GM23338 (cell line): Measurements from ENCODE around the gene SLC8A1. TPM values are rescaled to one million over a fixed set of nuclear protein-coding genes. Genes with fewer than 3 reads are reported as not detected.

Source experiments
- ATAC-seq: fragments of 200-7000 bp; cut with Tn5 transposase; 3 replicates; pipeline ENCODE4 v1.9.1; 2020
- DNase-seq: peaks from one replicate; pipeline ENCODE4 v3.0.0-alpha.2; 2015; ENCODE audit warnings: low spot score
- H2AFZ ChIP-seq: fragments of 200-600 bp; sonication (generic); 2 replicates; pipeline ENCODE4 v1.8.0; 2016; ENCODE audit warnings: antibody characterized with exemption, mild to moderate bottlenecking, moderate library complexity
- H3F3A ChIP-seq: fragments of 200-600 bp; sonication (generic); replicated peaks from 2 replicates; pipeline ENCODE4 v1.8.0; 2017; ENCODE audit warnings: antibody characterized with exemption, mixed run types, low read depth
- H3K27ac ChIP-seq: fragments of 200-600 bp; sonication (generic); 2 replicates; pipeline ENCODE4 v1.6.1; 2016; ENCODE audit warnings: low read depth
- H3K27me3 ChIP-seq: fragments of 200-600 bp; sonication (generic); 2 replicates; pipeline ENCODE4 v1.8.0; 2016; ENCODE audit warnings: mild to moderate bottlenecking, mixed run types, moderate library complexity; ENCODE audit not compliant: insufficient read depth
- H3K36me3 ChIP-seq: fragments of 200-600 bp; sonication (generic); 2 replicates; pipeline ENCODE4 v1.8.0; 2016; ENCODE audit warnings: mild to moderate bottlenecking; ENCODE audit not compliant: insufficient read depth
- H3K4me1 ChIP-seq: fragments of 200-600 bp; sonication (generic); 2 replicates; pipeline ENCODE4 v1.8.0; 2016; ENCODE audit warnings: mild to moderate bottlenecking, moderate library complexity; ENCODE audit not compliant: insufficient read depth
- H3K4me2 ChIP-seq: fragments of 200-600 bp; sonication (generic); 2 replicates; pipeline ENCODE4 v1.7.1; 2017; ENCODE audit warnings: mixed run types
- H3K4me3 ChIP-seq: fragments of 200-600 bp; sonication (generic); 2 replicates; pipeline ENCODE4 v1.6.1; 2016; ENCODE audit warnings: mixed run types
- H3K79me2 ChIP-seq: fragments of 200-600 bp; sonication (generic); replicated peaks from 2 replicates; pipeline ENCODE4 v1.8.0; 2017; ENCODE audit warnings: mild to moderate bottlenecking; ENCODE audit not compliant: insufficient read depth
- H3K9me2 ChIP-seq: fragments of 200-600 bp; sonication (generic); 2 replicates; pipeline ENCODE4 v1.8.0; 2017; ENCODE audit not compliant: insufficient read depth
- H4K20me1 ChIP-seq: fragments of 200-600 bp; sonication (generic); replicated peaks from 2 replicates; pipeline ENCODE4 v1.8.0; 2017; ENCODE audit warnings: mild to moderate bottlenecking; ENCODE audit not compliant: insufficient read depth
- H3K27ac Mint-ChIP-seq: 2 replicates; pipeline ENCODE4 v1.8.0; 2020; ENCODE audit warnings: inconsistent platforms, mild to moderate bottlenecking, moderate library complexity, mixed read lengths
- H3K27me3 Mint-ChIP-seq: 3 replicates; pipeline ENCODE4 v1.8.0; 2022; ENCODE audit warnings: low read depth, mild to moderate bottlenecking, moderate library complexity, mixed read lengths, inconsistent platforms; ENCODE audit not compliant: insufficient read depth, poor library complexity
- H3K36me3 Mint-ChIP-seq: 3 replicates; pipeline ENCODE4 v1.8.0; 2021; ENCODE audit warnings: low read depth, mild to moderate bottlenecking, inconsistent platforms, moderate library complexity, mixed read lengths
- H3K4me1 Mint-ChIP-seq: 3 replicates; pipeline ENCODE4 v1.8.0; 2020; ENCODE audit warnings: mild to moderate bottlenecking, inconsistent platforms, mixed read lengths
- H3K4me3 Mint-ChIP-seq: 3 replicates; pipeline ENCODE4 v1.8.0; 2021; ENCODE audit warnings: moderate library complexity, mild to moderate bottlenecking, inconsistent platforms, mixed read lengths
- H3K9me3 Mint-ChIP-seq: 3 replicates; pipeline ENCODE4 v1.8.0; 2020; ENCODE audit warnings: moderate library complexity, mild to moderate bottlenecking, inconsistent platforms, mixed read lengths
- CREB1 ChIP-seq: fragments of 250-450 bp; sonication (Bioruptor Pico); IDR thresholded peaks from 2 replicates; pipeline ENCODE4 v1.5.0; 2020; ENCODE audit warnings: low read depth, mild to moderate bottlenecking, moderate library complexity
- EZH2phosphoT487 ChIP-seq: fragments of 200-600 bp; sonication (generic); IDR thresholded peaks from one replicate; pipeline ENCODE4 v1.8.1; 2018; ENCODE audit warnings: antibody characterized with exemption; ENCODE audit not compliant: unreplicated experiment
- JUNB ChIP-seq: IDR thresholded peaks from one replicate; pipeline ENCODE4 v1.6.1; 2016; ENCODE audit warnings: antibody characterized with exemption; ENCODE audit not compliant: unreplicated experiment
- NANOG ChIP-seq: IDR thresholded peaks from 2 replicates; pipeline ENCODE4 v1.6.1; 2016; ENCODE audit warnings: antibody characterized with exemption, borderline replicate concordance
- POLR2AphosphoS5 ChIP-seq: IDR thresholded peaks from 2 replicates; pipeline ENCODE4 v1.6.1; 2016; ENCODE audit warnings: antibody characterized with exemption, low read depth
- ZNF114 ChIP-seq: fragments of 250-450 bp; sonication (Bioruptor Pico); IDR thresholded peaks from 2 replicates; pipeline ENCODE4 v1.5.0; 2020; ENCODE audit warnings: mild to moderate bottlenecking, moderate library complexity
- ZNF331 ChIP-seq: fragments of 250-450 bp; sonication (Bioruptor Pico); IDR thresholded peaks from 2 replicates; pipeline ENCODE4 v1.5.0; 2020; ENCODE audit warnings: low read depth, mild to moderate bottlenecking, moderate library complexity
- polyA plus RNA-seq: library from polyadenylated mRNA; unstranded; fragments of >200 nt; fragmentation: Nextera tagmentation; extraction: Ambion mirVana; gene quantifications from 2 replicates; pipeline ENCODE4 v1.2.1, GENCODE V29; 2016
- total RNA-seq: library from RNA; depleted of rRNA; stranded (reverse); fragments of >200 nt; shearing (Covaris generic); gene quantifications from 2 replicates; pipeline ENCODE4 v1.2.3, GENCODE V29; 2014
- TF ChIP-seq, protein P1 (sequence below): IDR thresholded peaks from one replicate; pipeline ENCODE4 v1.6.1; 2018; ENCODE audit warnings: antibody characterized with exemption; ENCODE audit not compliant: unreplicated experiment
- TF ChIP-seq, protein P2 (sequence below): IDR thresholded peaks from 2 replicates; pipeline ENCODE4 v1.6.1; 2016; ENCODE audit warnings: antibody characterized with exemption
- TF ChIP-seq, protein P3 (sequence below), 2 experiments: fragments of 200-600 bp in 1 of 2; sonication (generic) in 1 of 2; conservative IDR thresholded peaks; 2 replicates each; pipeline versions ENCODE4 v1.5.1 to v1.6.1; 2016 to 2017; ENCODE audit warnings: antibody characterized with exemption in 2 of 2, low read depth in 2 of 2, mild to moderate bottlenecking in 2 of 2, moderate library complexity in 1 of 2

The SLC8A1 gene
- total and polyA plus RNA-seq, 2 experiments from 2014 or later = 2.5 to 3.3 TPM

DNA sequence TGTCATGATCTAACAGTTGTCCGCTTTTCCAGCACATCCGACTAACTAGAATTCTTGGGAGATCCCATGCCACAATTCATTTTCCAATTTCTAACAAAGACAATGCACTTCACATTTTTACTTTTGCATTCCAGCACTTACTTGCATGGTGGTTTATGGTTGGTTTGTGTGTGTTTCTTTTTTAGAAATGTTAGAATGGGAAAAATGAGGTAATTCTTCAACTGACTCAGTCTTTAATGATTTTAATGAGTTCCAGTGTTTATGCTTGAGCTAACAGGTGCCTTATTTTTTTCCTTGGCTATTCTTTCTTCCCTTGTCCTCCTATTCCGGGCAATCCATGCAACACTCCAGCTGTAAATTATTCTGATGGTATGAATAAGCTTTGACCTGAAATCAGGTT, 46.4 kb downstream of the SLC8A1 start (continued):
- TF ChIP-seq, protein P1, sequence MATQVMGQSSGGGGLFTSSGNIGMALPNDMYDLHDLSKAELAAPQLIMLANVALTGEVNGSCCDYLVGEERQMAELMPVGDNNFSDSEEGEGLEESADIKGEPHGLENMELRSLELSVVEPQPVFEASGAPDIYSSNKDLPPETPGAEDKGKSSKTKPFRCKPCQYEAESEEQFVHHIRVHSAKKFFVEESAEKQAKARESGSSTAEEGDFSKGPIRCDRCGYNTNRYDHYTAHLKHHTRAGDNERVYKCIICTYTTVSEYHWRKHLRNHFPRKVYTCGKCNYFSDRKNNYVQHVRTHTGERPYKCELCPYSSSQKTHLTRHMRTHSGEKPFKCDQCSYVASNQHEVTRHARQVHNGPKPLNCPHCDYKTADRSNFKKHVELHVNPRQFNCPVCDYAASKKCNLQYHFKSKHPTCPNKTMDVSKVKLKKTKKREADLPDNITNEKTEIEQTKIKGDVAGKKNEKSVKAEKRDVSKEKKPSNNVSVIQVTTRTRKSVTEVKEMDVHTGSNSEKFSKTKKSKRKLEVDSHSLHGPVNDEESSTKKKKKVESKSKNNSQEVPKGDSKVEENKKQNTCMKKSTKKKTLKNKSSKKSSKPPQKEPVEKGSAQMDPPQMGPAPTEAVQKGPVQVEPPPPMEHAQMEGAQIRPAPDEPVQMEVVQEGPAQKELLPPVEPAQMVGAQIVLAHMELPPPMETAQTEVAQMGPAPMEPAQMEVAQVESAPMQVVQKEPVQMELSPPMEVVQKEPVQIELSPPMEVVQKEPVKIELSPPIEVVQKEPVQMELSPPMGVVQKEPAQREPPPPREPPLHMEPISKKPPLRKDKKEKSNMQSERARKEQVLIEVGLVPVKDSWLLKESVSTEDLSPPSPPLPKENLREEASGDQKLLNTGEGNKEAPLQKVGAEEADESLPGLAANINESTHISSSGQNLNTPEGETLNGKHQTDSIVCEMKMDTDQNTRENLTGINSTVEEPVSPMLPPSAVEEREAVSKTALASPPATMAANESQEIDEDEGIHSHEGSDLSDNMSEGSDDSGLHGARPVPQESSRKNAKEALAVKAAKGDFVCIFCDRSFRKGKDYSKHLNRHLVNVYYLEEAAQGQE = no peak
- no peak for TF ChIP-seq CREB1 (CRISPR knock-in tag)
- no peak for TF ChIP-seq EZH2phosphoT487
- TF ChIP-seq, protein P2, sequence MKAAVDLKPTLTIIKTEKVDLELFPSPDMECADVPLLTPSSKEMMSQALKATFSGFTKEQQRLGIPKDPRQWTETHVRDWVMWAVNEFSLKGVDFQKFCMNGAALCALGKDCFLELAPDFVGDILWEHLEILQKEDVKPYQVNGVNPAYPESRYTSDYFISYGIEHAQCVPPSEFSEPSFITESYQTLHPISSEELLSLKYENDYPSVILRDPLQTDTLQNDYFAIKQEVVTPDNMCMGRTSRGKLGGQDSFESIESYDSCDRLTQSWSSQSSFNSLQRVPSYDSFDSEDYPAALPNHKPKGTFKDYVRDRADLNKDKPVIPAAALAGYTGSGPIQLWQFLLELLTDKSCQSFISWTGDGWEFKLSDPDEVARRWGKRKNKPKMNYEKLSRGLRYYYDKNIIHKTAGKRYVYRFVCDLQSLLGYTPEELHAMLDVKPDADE = no peak
- TF ChIP-seq ZNF331 (CRISPR knock-in tag) = no peak
- TF ChIP-seq NANOG = no peak

DNA sequence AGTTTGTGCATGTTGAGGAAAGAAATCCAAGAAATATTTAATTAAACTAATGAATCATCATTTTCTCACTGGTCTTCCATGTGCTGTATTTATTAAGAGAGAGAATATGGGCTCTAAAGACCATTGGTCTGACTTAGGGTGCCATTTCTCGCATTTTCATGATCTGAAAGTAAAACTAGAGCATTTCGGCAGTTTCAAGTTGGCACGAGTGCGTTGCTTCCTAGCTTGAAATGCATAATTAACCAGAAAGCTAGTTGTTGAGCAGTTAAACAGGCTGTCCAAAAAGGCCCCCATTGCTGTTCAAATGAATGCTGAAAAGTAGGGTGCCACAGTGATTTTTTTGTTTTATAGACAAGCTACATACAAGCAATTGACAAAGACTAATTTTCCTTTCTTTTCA, 47.4 kb downstream of the SLC8A1 start:
- no peak for DNase-seq
- H3K27ac ChIP-seq = no peak overlapping the region
- peaks cover 8% of the 10 kb centered on the region; the same call in 1 of the 2 replicates for H3K9me2 ChIP-seq
- Mint-ChIP-seq H3K4me1 (peaks cover 23% of the 10 kb centered on the region), H3K36me3 (peaks cover 4% of the 10 kb centered on the region; the same call in 2 of the 3 replicates), H3K27ac (no peak overlapping the region), H3K9me3 (no peaks in the 10 kb centered on the region; the same call in 1 of the 3 replicates), H3K4me3 (no peak overlapping the region), H3K27me3 (no peaks in the 10 kb centered on the region)
- TF ChIP-seq, protein P2 = no peak
- TF ChIP-seq EZH2phosphoT487 = no peak
- peaks cover 7% of the 10 kb centered on the region for H3K4me1 ChIP-seq
- H3K27me3 ChIP-seq = no peaks in the 10 kb centered on the region
- H3K79me2 ChIP-seq = no peaks in the 10 kb centered on the region
- no peak overlapping the region for H3K4me2 ChIP-seq
- no peak overlapping the region for H2AFZ ChIP-seq
- no peaks in the 10 kb centered on the region for H4K20me1 ChIP-seq
- H3F3A ChIP-seq = no peaks in the 10 kb centered on the region
- H3K4me3 ChIP-seq = no peak overlapping the region
- ATAC-seq = no peak
- H3K36me3 ChIP-seq = no peaks in the 10 kb centered on the region

DNA sequence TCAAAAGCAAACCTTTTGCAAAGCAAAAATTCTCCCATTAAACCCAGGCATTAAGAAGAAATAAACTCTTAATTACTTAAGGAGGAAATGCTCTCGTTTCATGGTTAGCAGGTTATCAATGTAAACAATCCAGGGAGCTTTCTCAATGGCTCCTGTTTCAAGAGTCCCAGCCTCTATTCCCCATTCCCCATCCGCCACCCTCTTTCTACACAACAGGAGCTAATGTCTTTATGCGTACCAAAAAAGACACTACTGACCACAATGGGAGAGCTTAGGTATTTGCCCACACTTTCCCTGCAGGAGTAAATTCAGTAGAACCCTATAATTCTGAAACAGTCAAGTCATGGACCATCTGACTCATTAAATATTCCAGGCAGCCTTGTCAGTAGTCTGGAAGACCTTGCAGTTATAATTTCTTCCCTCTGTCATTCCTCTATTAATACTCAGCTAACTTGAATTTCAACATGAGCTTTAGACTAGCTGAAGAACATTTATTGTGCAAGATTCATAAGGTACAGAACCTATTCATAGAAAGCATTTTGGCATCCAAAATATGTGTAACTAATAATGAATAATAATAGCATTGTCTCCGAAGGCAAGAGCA, 48.6 kb downstream of the SLC8A1 start:
- H3K9me2 ChIP-seq = peaks cover 8% of the 10 kb centered on the region; the same call in 1 of the 2 replicates
- Mint-ChIP-seq H3K9me3 (no peaks in the 10 kb centered on the region; the same call in 1 of the 3 replicates), H3K4me3 (no peak overlapping the region), H3K27me3 (no peaks in the 10 kb centered on the region), H3K4me1 (peaks cover 23% of the 10 kb centered on the region), H3K36me3 (peaks cover 4% of the 10 kb centered on the region; the same call in 2 of the 3 replicates), H3K27ac (no peak overlapping the region)
- no peak for DNase-seq
- no peak for ATAC-seq
- H3K4me1 ChIP-seq = peaks cover 7% of the 10 kb centered on the region
- no peaks in the 10 kb centered on the region for H3K27me3 ChIP-seq
- H3K36me3 ChIP-seq = no peaks in the 10 kb centered on the region
- H2AFZ ChIP-seq = no peak overlapping the region
- no peak overlapping the region for H3K4me3 ChIP-seq
- no peaks in the 10 kb centered on the region for H3K79me2 ChIP-seq
- no peak overlapping the region for H3K4me2 ChIP-seq
- H3F3A ChIP-seq = no peaks in the 10 kb centered on the region
- no peak overlapping the region for H3K27ac ChIP-seq
- no peaks in the 10 kb centered on the region for H4K20me1 ChIP-seq
- TF ChIP-seq CREB1 (CRISPR knock-in tag) (no peak), NANOG (no peak), POLR2AphosphoS5 (no peak), ZNF114 (CRISPR knock-in tag) (no peak), JUNB (no peak)
- TF ChIP-seq, protein P1 = no peak
- TF ChIP-seq, protein P3, sequence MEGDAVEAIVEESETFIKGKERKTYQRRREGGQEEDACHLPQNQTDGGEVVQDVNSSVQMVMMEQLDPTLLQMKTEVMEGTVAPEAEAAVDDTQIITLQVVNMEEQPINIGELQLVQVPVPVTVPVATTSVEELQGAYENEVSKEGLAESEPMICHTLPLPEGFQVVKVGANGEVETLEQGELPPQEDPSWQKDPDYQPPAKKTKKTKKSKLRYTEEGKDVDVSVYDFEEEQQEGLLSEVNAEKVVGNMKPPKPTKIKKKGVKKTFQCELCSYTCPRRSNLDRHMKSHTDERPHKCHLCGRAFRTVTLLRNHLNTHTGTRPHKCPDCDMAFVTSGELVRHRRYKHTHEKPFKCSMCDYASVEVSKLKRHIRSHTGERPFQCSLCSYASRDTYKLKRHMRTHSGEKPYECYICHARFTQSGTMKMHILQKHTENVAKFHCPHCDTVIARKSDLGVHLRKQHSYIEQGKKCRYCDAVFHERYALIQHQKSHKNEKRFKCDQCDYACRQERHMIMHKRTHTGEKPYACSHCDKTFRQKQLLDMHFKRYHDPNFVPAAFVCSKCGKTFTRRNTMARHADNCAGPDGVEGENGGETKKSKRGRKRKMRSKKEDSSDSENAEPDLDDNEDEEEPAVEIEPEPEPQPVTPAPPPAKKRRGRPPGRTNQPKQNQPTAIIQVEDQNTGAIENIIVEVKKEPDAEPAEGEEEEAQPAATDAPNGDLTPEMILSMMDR (conservative IDR thresholded peaks at IDR 0.05; ENCODE audit: low read depth in 2 of 2) = no peak
